ENCODE data around the gene FAM228B.
A peak's percentile ranks its signal among the peaks of the same experiment; 100 is the strongest.

Gene FAM228B

DNA sequence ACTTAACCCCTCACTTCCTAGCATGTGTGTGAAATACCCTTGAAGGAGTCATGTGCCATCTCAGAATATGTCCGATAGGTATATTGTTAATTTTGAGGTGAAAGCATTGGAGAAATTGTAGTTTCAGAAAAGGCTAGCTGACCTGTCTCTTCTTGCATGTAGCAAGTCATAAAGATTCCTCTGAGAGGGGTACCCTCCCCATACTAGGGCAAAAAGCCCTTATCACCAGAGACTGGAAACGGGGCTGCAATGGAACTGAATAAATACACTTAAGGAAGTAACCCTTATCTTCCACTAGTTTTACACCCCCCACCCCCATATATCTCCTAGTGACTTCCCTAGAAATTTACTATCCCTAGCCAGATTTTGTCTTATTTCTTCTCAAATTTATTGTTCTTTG is 45.4 kb upstream of the FAM228B start:
- no peak for TF ChIP-seq YY1 (IDR thresholded peaks at IDR 0.05; ENCODE audit: insufficient read depth, insufficient read length)
- TF ChIP-seq SUZ12 (IDR thresholded peaks at IDR 0.05; ENCODE audit: extremely low read depth, insufficient read depth, insufficient read length): no peak
- Histone ChIP-seq H3K4me1 (ENCODE audit: insufficient read depth, insufficient read length) (peaks cover 1% of the 10 kb centered on the region), H3K27me3 (ENCODE audit: insufficient read depth, insufficient read length) (no peaks in the 10 kb centered on the region), H3K9me3 (ENCODE audit: insufficient read depth, low read length) (no peaks in the 10 kb centered on the region), H3K4me3 (ENCODE audit: insufficient read length, low read depth) (no peak overlapping the region), H3K36me3 (ENCODE audit: insufficient read depth, insufficient read length, low read length) (peaks cover 61% of the 10 kb centered on the region), H3K9ac (ENCODE audit: insufficient read length, low read depth) (no peak overlapping the region)
- DNase-seq (ENCODE audit: low read depth, low spot score): no peak

DNA sequence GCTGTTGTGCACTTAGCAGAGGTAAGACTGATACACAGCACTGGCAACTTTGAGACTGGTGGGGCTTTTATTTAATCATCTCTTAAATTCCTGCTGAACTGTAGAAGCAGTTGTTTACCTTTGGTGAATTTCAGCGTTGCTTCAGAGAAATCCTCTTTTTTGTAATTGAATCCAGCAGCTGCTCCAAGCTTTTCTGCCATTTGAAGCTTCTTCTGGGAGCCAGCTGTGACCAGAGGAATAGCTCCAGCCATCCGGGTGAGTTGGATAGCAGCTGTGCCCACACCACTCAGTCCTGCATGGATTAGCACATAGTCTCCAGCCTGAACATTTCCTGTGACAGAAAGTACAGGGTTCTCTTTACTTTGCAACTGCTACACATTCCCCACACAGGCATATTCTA is 42.6 kb upstream of the FAM228B start:
- Histone ChIP-seq H3K36me3 (ENCODE audit: insufficient read depth, insufficient read length, low read length) (peaks cover 50% of the 10 kb centered on the region), H3K27me3 (ENCODE audit: insufficient read depth, insufficient read length) (no peaks in the 10 kb centered on the region), H3K9ac (ENCODE audit: insufficient read length, low read depth) (no peak overlapping the region), H3K4me3 (ENCODE audit: insufficient read length, low read depth) (no peak overlapping the region), H3K9me3 (ENCODE audit: insufficient read depth, low read length) (no peaks in the 10 kb centered on the region), H3K4me1 (ENCODE audit: insufficient read depth, insufficient read length) (peaks cover 2% of the 10 kb centered on the region)
- TF ChIP-seq ZNF274 (IDR thresholded peaks at IDR 0.05; ENCODE audit: low read depth, low read length) (no peak), SUZ12 (IDR thresholded peaks at IDR 0.05; ENCODE audit: extremely low read depth, insufficient read depth, insufficient read length) (no peak), YY1 (IDR thresholded peaks at IDR 0.05; ENCODE audit: insufficient read depth, insufficient read length) (no peak)
- DNase-seq (ENCODE audit: low read depth, low spot score): no peak

DNA sequence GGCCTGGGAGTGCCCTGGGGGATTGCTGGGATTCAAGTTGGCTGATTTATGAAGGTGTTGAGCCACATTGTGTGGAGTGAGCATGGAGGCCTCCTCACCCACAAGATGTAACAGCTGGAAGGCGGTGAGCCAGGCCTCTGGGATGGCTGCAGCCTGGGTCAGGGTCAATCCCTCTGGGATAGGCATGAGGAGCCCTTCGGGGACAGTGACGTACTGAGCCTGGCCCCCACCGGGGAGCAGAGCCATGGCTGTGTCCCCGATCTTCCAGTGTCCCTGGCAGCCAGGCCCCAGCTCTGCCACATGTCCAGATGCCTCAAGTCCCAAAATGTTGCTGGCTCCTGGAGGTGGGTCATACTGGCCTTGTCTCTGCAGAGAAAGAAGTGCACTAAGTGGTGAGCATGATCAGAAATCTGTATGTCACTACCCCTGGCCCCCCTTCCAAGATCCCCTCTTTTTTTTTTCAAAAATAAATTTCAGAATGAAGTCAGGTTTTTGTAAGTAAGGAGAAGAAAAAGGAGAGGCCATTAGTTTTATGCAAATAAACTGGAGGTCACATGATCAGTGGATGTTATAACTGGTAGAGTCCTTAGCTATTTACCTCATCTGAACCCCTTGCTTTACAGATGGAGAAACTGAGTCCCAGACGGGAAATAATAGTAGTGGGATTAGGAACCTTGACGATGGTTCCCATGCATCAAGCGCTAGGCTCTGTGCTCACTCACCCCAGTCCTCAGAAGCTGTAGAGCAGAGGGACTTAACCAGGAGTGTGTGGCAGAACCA is 40.3 kb upstream of the FAM228B start:
- H3K9me3 ChIP-seq (ENCODE audit: insufficient read depth, low read length): no peaks in the 10 kb centered on the region
- no peak for TF ChIP-seq YY1 (IDR thresholded peaks at IDR 0.05; ENCODE audit: insufficient read depth, insufficient read length)
- no peak for TF ChIP-seq ZNF274 (IDR thresholded peaks at IDR 0.05; ENCODE audit: low read depth, low read length)
- TF ChIP-seq SUZ12 (IDR thresholded peaks at IDR 0.05; ENCODE audit: extremely low read depth, insufficient read depth, insufficient read length): no peak
- peak overlapping the region; percentile 91 for H3K9ac ChIP-seq (ENCODE audit: insufficient read length, low read depth)
- H3K36me3 ChIP-seq (ENCODE audit: insufficient read depth, insufficient read length, low read length): peaks cover 46% of the 10 kb centered on the region
- DNase-seq (ENCODE audit: low read depth, low spot score): no peak
- H3K4me1 ChIP-seq (ENCODE audit: insufficient read depth, insufficient read length): peaks cover 2% of the 10 kb centered on the region
- H3K4me3 ChIP-seq (ENCODE audit: insufficient read length, low read depth): peak overlapping the region; percentile 67
- H3K27me3 ChIP-seq (ENCODE audit: insufficient read depth, insufficient read length): no peaks in the 10 kb centered on the region

DNA sequence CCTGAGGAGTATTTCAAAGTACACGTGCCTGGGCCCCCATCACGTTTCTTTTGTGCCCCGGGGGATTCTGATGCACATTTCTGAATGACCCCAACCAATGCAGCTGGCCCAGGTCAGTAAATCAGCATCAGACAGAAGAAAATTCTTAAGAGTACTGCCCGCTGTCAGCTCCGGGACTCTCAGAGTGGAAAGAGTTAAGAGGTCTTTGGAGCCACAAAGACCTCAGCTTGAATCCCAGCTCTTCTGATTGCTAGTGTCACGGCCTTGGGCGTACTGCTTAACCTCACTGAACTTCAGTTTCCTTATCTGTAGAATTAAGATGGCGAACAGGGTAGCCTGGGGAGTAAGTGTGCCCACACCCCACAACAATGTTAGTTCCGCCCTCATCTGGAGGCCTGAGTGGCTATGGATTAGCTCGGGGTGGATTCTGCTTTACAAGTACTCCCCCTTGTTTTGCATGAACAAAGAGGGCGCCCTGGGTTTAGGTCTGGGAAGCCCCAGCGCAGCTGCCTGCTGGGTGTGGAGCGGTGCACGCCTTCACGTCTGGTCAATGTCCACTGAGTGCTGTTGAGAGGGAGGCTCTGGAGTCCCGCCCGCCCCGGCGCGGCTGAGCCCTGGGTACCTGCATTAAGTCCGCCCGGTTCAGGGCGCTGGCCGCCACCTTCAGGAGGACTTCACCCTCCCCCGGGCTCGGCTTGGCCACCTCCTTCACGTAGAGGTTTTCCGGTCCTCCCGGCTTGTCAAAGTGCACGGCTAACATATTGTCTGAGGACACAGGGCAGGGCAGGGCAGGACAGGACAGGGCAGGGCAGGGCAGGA is 39.5 kb upstream of the FAM228B start:
- Histone ChIP-seq H3K4me1 (ENCODE audit: insufficient read depth, insufficient read length) (peaks cover 2% of the 10 kb centered on the region), H3K27me3 (ENCODE audit: insufficient read depth, insufficient read length) (no peaks in the 10 kb centered on the region), H3K36me3 (ENCODE audit: insufficient read depth, insufficient read length, low read length) (peaks cover 41% of the 10 kb centered on the region), H3K9ac (ENCODE audit: insufficient read length, low read depth) (peak overlapping the region; percentile 91), H3K4me3 (ENCODE audit: insufficient read length, low read depth) (peak overlapping the region; percentile 67), H3K9me3 (ENCODE audit: insufficient read depth, low read length) (no peaks in the 10 kb centered on the region)
- TF ChIP-seq SUZ12 (IDR thresholded peaks at IDR 0.05; ENCODE audit: extremely low read depth, insufficient read depth, insufficient read length): no peak
- peak; percentile 35 for TF ChIP-seq YY1 (IDR thresholded peaks at IDR 0.05; ENCODE audit: insufficient read depth, insufficient read length)
- TF ChIP-seq ZNF274 (IDR thresholded peaks at IDR 0.05; ENCODE audit: low read depth, low read length): no peak
- DNase-seq (ENCODE audit: low read depth, low spot score): peak; percentile 87

DNA sequence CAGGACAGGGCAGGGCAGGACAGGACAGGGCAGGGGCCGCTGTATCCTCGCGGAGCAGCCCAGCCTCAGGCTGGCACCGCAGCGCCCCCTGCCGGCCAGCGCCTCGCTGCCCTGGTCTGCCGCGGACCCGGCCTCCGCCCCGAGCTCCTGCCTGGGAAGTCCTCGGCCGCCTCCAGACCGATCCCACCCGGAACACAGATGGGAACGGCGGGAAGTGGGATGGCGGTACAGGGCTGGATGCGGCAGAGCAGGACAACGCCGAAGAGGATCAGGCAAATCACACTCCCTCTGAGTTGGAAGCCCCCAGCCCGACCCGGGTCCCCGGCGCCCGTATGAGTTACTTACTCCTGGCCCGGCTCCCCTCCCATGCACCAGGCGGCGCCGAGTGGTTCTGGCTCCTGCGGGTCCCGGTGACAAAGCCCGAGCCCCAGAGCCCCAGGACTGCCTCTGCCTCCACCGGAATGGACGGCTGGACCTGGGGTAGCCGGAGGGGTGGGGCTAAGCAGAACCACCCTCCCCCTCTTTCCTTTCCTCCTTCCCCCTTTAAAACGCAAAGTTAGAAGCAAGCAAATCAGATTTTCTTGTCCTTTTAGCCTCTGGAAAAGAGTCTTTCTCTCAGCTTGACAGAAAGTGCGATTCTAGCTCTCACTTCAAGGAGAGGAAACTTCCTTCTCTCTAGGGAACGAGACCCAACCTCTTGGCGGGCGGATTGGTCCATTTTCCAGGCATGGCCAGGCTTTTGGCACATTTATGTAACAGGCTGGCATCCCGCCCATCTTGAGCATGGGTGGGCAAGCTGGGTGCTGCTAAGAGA is 38.7 kb upstream of the FAM228B start, which contains the start of gene TP53I3:
Gene TP53I3, minus strand, starts transcription at position 449 of the 814 bp plus-strand sequence. CDS start 508 bp downstream, outside the sequence.
- H3K9me3 ChIP-seq (ENCODE audit: insufficient read depth, low read length): no peaks in the 10 kb centered on the region
- no peak for TF ChIP-seq YY1 (IDR thresholded peaks at IDR 0.05; ENCODE audit: insufficient read depth, insufficient read length)
- TF ChIP-seq SUZ12 (IDR thresholded peaks at IDR 0.05; ENCODE audit: extremely low read depth, insufficient read depth, insufficient read length): no peak
- no peak for TF ChIP-seq ZNF274 (IDR thresholded peaks at IDR 0.05; ENCODE audit: low read depth, low read length)
- H3K9ac ChIP-seq (ENCODE audit: insufficient read length, low read depth): peak within 1 kb of the TSS; percentile 91
- peaks cover 2% of the 10 kb centered on the region for H3K4me1 ChIP-seq (ENCODE audit: insufficient read depth, insufficient read length)
- peaks cover 33% of the 10 kb centered on the region for H3K36me3 ChIP-seq (ENCODE audit: insufficient read depth, insufficient read length, low read length)
- DNase-seq (ENCODE audit: low read depth, low spot score): peak; percentile 93
- no peaks in the 10 kb centered on the region for H3K27me3 ChIP-seq (ENCODE audit: insufficient read depth, insufficient read length)
- peak within 1 kb of the TSS; percentile 67 for H3K4me3 ChIP-seq (ENCODE audit: insufficient read length, low read depth)

DNA sequence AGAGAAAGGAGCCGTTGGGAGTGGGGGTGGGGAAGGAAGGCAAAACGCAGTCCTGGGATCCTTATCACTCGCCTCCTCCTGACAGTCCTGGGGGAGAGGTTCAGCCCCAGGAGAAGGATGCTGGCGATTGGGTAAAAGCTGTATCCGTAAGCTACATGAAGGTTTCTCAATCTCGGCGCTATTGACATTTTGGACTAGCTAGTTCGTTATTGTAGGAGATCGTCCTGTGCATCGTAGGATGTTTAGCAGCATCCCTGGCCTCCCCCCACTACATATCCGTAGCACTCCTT is 38.1 kb upstream of the FAM228B start:
- Histone ChIP-seq H3K9me3 (ENCODE audit: insufficient read depth, low read length) (no peaks in the 10 kb centered on the region), H3K4me3 (ENCODE audit: insufficient read length, low read depth) (peak overlapping the region; percentile 67), H3K27me3 (ENCODE audit: insufficient read depth, insufficient read length) (no peaks in the 10 kb centered on the region), H3K9ac (ENCODE audit: insufficient read length, low read depth) (peak overlapping the region; percentile 91), H3K4me1 (ENCODE audit: insufficient read depth, insufficient read length) (peaks cover 2% of the 10 kb centered on the region), H3K36me3 (ENCODE audit: insufficient read depth, insufficient read length, low read length) (peaks cover 29% of the 10 kb centered on the region)
- TF ChIP-seq ZNF274 (IDR thresholded peaks at IDR 0.05; ENCODE audit: low read depth, low read length) (no peak), SUZ12 (IDR thresholded peaks at IDR 0.05; ENCODE audit: extremely low read depth, insufficient read depth, insufficient read length) (no peak), YY1 (IDR thresholded peaks at IDR 0.05; ENCODE audit: insufficient read depth, insufficient read length) (no peak)
- no peak for DNase-seq (ENCODE audit: low read depth, low spot score)

All from NT2/D1 (cell line).